Endothelial cell of umbilical vein (primary cell): ENCODE measurements around the gene WFIKKN1. TPM values are rescaled to one million over a fixed set of nuclear protein-coding genes. Genes with fewer than 3 reads are reported as not detected.

Experiments used
- BruUV-seq: library from RNA; stranded (reverse); fragments of 400-500 nt; replicated peaks from 2 replicates; lab custom pipeline; 2021; lab: Mats Ljungman, UMichigan
- CTCF ChIA-PET: fragments of 300-600, 350-600 bp; sonication (Branson Sonifier 250); formaldehyde crosslinking; loops from one replicate; lab custom pipeline; 2021; ENCODE audit warnings: antibody characterized with exemption, inconsistent platforms; lab: Charles Lee
- POLR2A ChIA-PET: fragments of 300-600, 350-600 bp; sonication (Branson Sonifier 250); formaldehyde crosslinking; loops from one replicate; lab custom pipeline; 2021; ENCODE audit warnings: antibody characterized with exemption, inconsistent platforms; lab: Charles Lee
- DNase-seq: peaks from one replicate; pipeline ENCODE4 v3.0.0-alpha.2; 2011; ENCODE audit warnings: low read depth, low spot score
- FAIRE-seq: peaks from 2 replicates; lab custom pipeline; 2011; peaks lifted over from hg19 to GRCh38; lab: Jason Lieb, UNC
- H2AFZ ChIP-seq: 2 replicates; pipeline ENCODE4 v1.6.0; 2012; ENCODE audit warnings: low read depth, low read length, control low read depth, inconsistent platforms
- H3K27ac ChIP-seq: 2 replicates; pipeline ENCODE4 v1.5.1; 2011; ENCODE audit warnings: low read depth, mild to moderate bottlenecking, control low read depth, low read length, moderate library complexity; ENCODE audit not compliant: insufficient read depth
- H3K27me3 ChIP-seq, 2 experiments: 2 replicates each; pipeline versions ENCODE4 v1.6.0 to v1.6.1; 2011; ENCODE audit warnings: low read length in 2 of 2, mixed read lengths in 1 of 2; ENCODE audit not compliant: control insufficient read depth in 2 of 2, insufficient read depth in 2 of 2
- H3K36me3 ChIP-seq, 2 experiments: 2 replicates in 1 of 2; 3 replicates in 1 of 2; pipeline ENCODE4 v1.5.1; 2011; ENCODE audit warnings: low read length in 2 of 2, mild to moderate bottlenecking in 1 of 2, moderate library complexity in 1 of 2; ENCODE audit not compliant: control insufficient read depth in 2 of 2, insufficient read depth in 2 of 2; ENCODE audit errors: extremely low read depth in 1 of 2
- H3K4me1 ChIP-seq: 3 replicates; pipeline ENCODE4 v1.5.1; 2011; ENCODE audit warnings: mild to moderate bottlenecking, low read length; ENCODE audit not compliant: control insufficient read depth, insufficient read depth; ENCODE audit errors: extremely low read depth
- H3K4me2 ChIP-seq: 2 replicates; pipeline ENCODE4 v1.6.1; 2011; ENCODE audit warnings: low read length, control low read depth, mixed read lengths; ENCODE audit not compliant: insufficient read depth
- H3K4me3 ChIP-seq, 3 experiments: fragments of 200-600 bp in 1 of 3; sonication (generic), shearing (Covaris generic) in 1 of 3; replicated peaks in 1 of 3; 2 replicates each; pipeline ENCODE4 v1.5.1; 2011 to 2016; ENCODE audit warnings: control low read depth in 3 of 3, low read length in 3 of 3, mild to moderate bottlenecking in 2 of 3, inconsistent platforms in 1 of 3, low read depth in 1 of 3, moderate library complexity in 1 of 3; ENCODE audit not compliant: insufficient read depth in 1 of 3
- H3K79me2 ChIP-seq: 2 replicates; pipeline ENCODE4 v1.6.0; 2012; ENCODE audit warnings: low read length, inconsistent platforms; ENCODE audit not compliant: control insufficient read depth, insufficient read depth
- H3K9ac ChIP-seq: replicated peaks from 2 replicates; pipeline ENCODE3; 2011; ENCODE audit warnings: low read length, control low read depth; ENCODE audit not compliant: insufficient read depth; ENCODE audit errors: extremely low read depth
- H3K9me1 ChIP-seq: replicated peaks from 3 replicates; pipeline ENCODE4 v1.6.0; 2011; ENCODE audit warnings: mild to moderate bottlenecking, low read length; ENCODE audit not compliant: control insufficient read depth, insufficient read depth; ENCODE audit errors: extremely low read depth
- H3K9me3 ChIP-seq: replicated peaks from 2 replicates; pipeline ENCODE4 v1.5.1; 2012; ENCODE audit warnings: low read length, inconsistent platforms; ENCODE audit not compliant: control insufficient read depth, insufficient read depth
- H4K20me1 ChIP-seq: replicated peaks from 2 replicates; pipeline ENCODE3; 2011; ENCODE audit warnings: mild to moderate bottlenecking, low read length; ENCODE audit not compliant: control insufficient read depth, insufficient read depth; ENCODE audit errors: extremely low read depth
- EZH2 ChIP-seq: IDR thresholded peaks from 2 replicates; pipeline ENCODE4 v1.6.1; 2012; ENCODE audit warnings: borderline replicate concordance, low read depth, mild to moderate bottlenecking, moderate library complexity, low read length, inconsistent platforms; ENCODE audit not compliant: severe bottlenecking
- FOS ChIP-seq: IDR thresholded peaks from 2 replicates; pipeline ENCODE4 v1.6.1; 2011; ENCODE audit warnings: mild to moderate bottlenecking, low read length, moderate library complexity, borderline replicate concordance; ENCODE audit not compliant: insufficient read depth
- GATA2 ChIP-seq: IDR thresholded peaks from 2 replicates; pipeline ENCODE4 v1.7.0; 2011; ENCODE audit warnings: low read depth, mild to moderate bottlenecking, moderate library complexity, mixed read lengths, low read length; ENCODE audit not compliant: insufficient read length, insufficient read depth
- JUN ChIP-seq: IDR thresholded peaks from 2 replicates; pipeline ENCODE4 v1.6.1; 2011; ENCODE audit warnings: borderline replicate concordance, low read depth; ENCODE audit not compliant: insufficient read length, insufficient read depth
- MYC ChIP-seq: IDR thresholded peaks from one replicate; pipeline ENCODE4 v1.6.1; 2011; ENCODE audit warnings: mild to moderate bottlenecking, low read depth, low read length
- POLR2A ChIP-seq: IDR thresholded peaks from 2 replicates; pipeline ENCODE4 v1.6.1; 2012; ENCODE audit warnings: low read depth, mild to moderate bottlenecking, control low read depth, low read length
- POLR2AphosphoS5 ChIP-seq: IDR thresholded peaks from 2 replicates; pipeline ENCODE4 v1.6.1; 2012; ENCODE audit warnings: low read depth, mild to moderate bottlenecking, control low read depth, low read length, moderate library complexity; ENCODE audit not compliant: insufficient read depth
- dilution Hi-C: fragments of 300-500 bp; cut with MboI; formaldehyde crosslinking; loops from one replicate; pipeline ENCODE4 v1.15.0; 2019; ENCODE audit warnings: low sequenced_read_pairs; ENCODE audit not compliant: extremely low pct_ligation_motif_present
- intact Hi-C: fragments of 100-400 bp; cut with micrococcal nuclease; formaldehyde crosslinking; loops from one replicate; pipeline ENCODE4 v1.10.0; 2022
- polyA plus RNA-seq, 4 experiments: library from polyadenylated mRNA; depleted of rRNA in 3 of 4; stranded (reverse) in 3 of 4; unstranded in 1 of 4; fragments of >200 nt; gene quantifications; 2 replicates each; pipeline versions ENCODE4 v1.2.1 to v1.2.3, GENCODE V29; 2011 to 2012; ENCODE audit warnings: missing spikeins in 1 of 4
- total RNA-seq: library from RNA; stranded (reverse); gene quantifications from 2 replicates; pipeline ENCODE4 v1.2.3, GENCODE V29; 2021
- TF ChIP-seq, protein P1 (sequence below): IDR thresholded peaks from 2 replicates; pipeline ENCODE4 v1.6.1; 2011; ENCODE audit not compliant: insufficient read depth, insufficient read length
- TF ChIP-seq, protein P2 (sequence below), 2 donors: IDR thresholded peaks; 1 replicate in 1 of 2; 2 replicates in 1 of 2; pipeline ENCODE4 v1.5.1; 2011; ENCODE audit warnings: low read length in 2 of 2, mild to moderate bottlenecking in 2 of 2, moderate library complexity in 2 of 2, control low read depth in 1 of 2, inconsistent platforms in 1 of 2, low read depth in 1 of 2; ENCODE audit not compliant: insufficient read depth in 1 of 2; ENCODE audit errors: extremely low read depth in 1 of 2

Gene WFIKKN1
- total and polyA plus RNA-seq, 2 donors (not counting 3 experiments of a cell fraction or from before 2014, with no cell fraction given) = 0.06 to 0.40 TPM

DNA sequence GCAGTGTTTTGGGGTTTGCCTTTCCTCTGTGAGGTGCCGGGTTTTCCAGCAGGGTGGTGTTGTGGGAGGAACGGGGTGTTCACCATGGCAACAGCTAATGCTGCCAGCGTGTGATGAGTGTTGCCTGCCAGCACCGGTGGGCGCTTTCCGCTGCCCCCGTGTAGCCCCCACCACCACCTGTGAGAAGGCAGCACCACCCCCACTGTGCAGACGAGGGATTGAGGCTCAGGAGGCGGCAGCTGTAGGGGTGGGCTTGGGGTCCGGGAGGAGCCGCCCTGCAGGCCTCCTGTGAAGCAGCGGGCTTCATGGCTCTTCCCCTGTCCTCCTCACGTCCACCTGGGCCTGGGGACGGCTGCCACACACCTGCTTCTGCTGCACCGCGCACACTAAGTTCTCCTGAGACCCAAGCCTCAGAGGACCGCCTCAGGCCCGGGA lies 35.7 kb upstream of the WFIKKN1 start:
- H3K4me2 ChIP-seq = no peak overlapping the region
- peaks cover 0 to 3% of the 10 kb centered on the region in 2 experiments for H3K36me3 ChIP-seq
- H2AFZ ChIP-seq = no peak overlapping the region
- peaks cover 8% of the 10 kb centered on the region for H3K4me1 ChIP-seq
- FAIRE-seq = no peak
- no peaks in the 10 kb centered on the region for H4K20me1 ChIP-seq
- DNase-seq = no peak
- no peak overlapping the region for H3K27ac ChIP-seq
- intact Hi-C loops = no loop called here
- peaks cover 22% of the 10 kb centered on the region for H3K79me2 ChIP-seq
- no peak overlapping the region for H3K4me3 ChIP-seq
- dilution Hi-C loops = no loop called here
- H3K9ac ChIP-seq = no peak overlapping the region
- ChIA-PET POLR2A (no interaction called here), CTCF (no interaction called here)
- BruUV-seq = no TSS peak
- no peaks in the 10 kb centered on the region for H3K9me3 ChIP-seq
- H3K27me3 ChIP-seq = no peaks in the 10 kb centered on the region
- TF ChIP-seq MYC (no peak), GATA2 (no peak), POLR2A (no peak), EZH2 (no peak), POLR2AphosphoS5 (no peak), FOS (no peak), JUN (no peak)
- TF ChIP-seq, protein P1, sequence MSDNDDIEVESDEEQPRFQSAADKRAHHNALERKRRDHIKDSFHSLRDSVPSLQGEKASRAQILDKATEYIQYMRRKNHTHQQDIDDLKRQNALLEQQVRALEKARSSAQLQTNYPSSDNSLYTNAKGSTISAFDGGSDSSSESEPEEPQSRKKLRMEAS = no peak
- TF ChIP-seq, protein P2, sequence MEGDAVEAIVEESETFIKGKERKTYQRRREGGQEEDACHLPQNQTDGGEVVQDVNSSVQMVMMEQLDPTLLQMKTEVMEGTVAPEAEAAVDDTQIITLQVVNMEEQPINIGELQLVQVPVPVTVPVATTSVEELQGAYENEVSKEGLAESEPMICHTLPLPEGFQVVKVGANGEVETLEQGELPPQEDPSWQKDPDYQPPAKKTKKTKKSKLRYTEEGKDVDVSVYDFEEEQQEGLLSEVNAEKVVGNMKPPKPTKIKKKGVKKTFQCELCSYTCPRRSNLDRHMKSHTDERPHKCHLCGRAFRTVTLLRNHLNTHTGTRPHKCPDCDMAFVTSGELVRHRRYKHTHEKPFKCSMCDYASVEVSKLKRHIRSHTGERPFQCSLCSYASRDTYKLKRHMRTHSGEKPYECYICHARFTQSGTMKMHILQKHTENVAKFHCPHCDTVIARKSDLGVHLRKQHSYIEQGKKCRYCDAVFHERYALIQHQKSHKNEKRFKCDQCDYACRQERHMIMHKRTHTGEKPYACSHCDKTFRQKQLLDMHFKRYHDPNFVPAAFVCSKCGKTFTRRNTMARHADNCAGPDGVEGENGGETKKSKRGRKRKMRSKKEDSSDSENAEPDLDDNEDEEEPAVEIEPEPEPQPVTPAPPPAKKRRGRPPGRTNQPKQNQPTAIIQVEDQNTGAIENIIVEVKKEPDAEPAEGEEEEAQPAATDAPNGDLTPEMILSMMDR (IDR thresholded peaks at IDR 0.05; ENCODE audit: extremely low read depth in 1 of 2, insufficient read depth in 1 of 2, low read depth in 1 of 2, low read length in 2 of 2) = no peak
- H3K9me1 ChIP-seq = no peaks in the 10 kb centered on the region
